ENCODE data around the gene ANXA2R.

DNA sequence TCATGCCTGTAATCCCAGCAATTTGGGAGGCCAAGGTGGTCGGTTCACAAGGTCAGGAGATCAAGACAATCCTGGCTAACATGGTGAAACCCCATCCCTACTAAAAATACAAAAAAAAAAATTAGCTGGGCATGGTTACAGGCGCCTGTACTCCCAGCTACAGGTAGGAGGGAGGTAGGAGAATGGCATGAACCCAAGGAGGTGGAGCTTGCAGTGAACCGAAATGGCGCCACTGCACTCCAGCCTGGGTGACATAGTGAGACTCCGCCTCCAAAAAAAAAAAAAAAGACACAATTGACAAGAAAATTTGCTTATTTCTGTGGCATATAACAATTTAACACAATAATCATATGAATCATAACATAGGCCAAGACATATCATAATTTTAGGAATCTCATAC lies 45.3 kb upstream of the ANXA2R start:
- TF ChIP-seq RAD21 (IDR thresholded peaks at IDR 0.05; ENCODE audit: low read length): no peak
- TF ChIP-seq, protein P1, sequence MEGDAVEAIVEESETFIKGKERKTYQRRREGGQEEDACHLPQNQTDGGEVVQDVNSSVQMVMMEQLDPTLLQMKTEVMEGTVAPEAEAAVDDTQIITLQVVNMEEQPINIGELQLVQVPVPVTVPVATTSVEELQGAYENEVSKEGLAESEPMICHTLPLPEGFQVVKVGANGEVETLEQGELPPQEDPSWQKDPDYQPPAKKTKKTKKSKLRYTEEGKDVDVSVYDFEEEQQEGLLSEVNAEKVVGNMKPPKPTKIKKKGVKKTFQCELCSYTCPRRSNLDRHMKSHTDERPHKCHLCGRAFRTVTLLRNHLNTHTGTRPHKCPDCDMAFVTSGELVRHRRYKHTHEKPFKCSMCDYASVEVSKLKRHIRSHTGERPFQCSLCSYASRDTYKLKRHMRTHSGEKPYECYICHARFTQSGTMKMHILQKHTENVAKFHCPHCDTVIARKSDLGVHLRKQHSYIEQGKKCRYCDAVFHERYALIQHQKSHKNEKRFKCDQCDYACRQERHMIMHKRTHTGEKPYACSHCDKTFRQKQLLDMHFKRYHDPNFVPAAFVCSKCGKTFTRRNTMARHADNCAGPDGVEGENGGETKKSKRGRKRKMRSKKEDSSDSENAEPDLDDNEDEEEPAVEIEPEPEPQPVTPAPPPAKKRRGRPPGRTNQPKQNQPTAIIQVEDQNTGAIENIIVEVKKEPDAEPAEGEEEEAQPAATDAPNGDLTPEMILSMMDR (IDR thresholded peaks at IDR 0.05): no peak
- TF ChIP-seq POLR2AphosphoS5 (IDR thresholded peaks at IDR 0.05; ENCODE audit: low read depth, low read length): no peak
- TF ChIP-seq SMC3 (IDR thresholded peaks at IDR 0.05; ENCODE audit: low read depth, low read length): no peak
- no peak for TF ChIP-seq JUND (IDR thresholded peaks at IDR 0.05)
- TF ChIP-seq, protein P2, sequence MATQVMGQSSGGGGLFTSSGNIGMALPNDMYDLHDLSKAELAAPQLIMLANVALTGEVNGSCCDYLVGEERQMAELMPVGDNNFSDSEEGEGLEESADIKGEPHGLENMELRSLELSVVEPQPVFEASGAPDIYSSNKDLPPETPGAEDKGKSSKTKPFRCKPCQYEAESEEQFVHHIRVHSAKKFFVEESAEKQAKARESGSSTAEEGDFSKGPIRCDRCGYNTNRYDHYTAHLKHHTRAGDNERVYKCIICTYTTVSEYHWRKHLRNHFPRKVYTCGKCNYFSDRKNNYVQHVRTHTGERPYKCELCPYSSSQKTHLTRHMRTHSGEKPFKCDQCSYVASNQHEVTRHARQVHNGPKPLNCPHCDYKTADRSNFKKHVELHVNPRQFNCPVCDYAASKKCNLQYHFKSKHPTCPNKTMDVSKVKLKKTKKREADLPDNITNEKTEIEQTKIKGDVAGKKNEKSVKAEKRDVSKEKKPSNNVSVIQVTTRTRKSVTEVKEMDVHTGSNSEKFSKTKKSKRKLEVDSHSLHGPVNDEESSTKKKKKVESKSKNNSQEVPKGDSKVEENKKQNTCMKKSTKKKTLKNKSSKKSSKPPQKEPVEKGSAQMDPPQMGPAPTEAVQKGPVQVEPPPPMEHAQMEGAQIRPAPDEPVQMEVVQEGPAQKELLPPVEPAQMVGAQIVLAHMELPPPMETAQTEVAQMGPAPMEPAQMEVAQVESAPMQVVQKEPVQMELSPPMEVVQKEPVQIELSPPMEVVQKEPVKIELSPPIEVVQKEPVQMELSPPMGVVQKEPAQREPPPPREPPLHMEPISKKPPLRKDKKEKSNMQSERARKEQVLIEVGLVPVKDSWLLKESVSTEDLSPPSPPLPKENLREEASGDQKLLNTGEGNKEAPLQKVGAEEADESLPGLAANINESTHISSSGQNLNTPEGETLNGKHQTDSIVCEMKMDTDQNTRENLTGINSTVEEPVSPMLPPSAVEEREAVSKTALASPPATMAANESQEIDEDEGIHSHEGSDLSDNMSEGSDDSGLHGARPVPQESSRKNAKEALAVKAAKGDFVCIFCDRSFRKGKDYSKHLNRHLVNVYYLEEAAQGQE (IDR thresholded peaks at IDR 0.05; ENCODE audit: low read depth, low read length): no peak
- TF ChIP-seq NFIC (IDR thresholded peaks at IDR 0.05; ENCODE audit: borderline replicate concordance): no peak
- TF ChIP-seq GABPA (IDR thresholded peaks at IDR 0.05; ENCODE audit: low read depth): no peak
- no peak for TF ChIP-seq TEAD4 (IDR thresholded peaks at IDR 0.05; ENCODE audit: borderline replicate concordance, insufficient read depth)
- no peak for TF ChIP-seq TAF1 (IDR thresholded peaks at IDR 0.05; ENCODE audit: borderline replicate concordance, low read depth, low read length)
- TF ChIP-seq RCOR1 (IDR thresholded peaks at IDR 0.05; ENCODE audit: low read length): no peak
